ENCODE data around the gene SLC25A2.

GRCh38 chr5:141260458-141261237 lies 43.2 kb downstream of the SLC25A2 start:
- TF ChIP-seq CTCF (IDR thresholded peaks at IDR 0.05) (no peak), RAD21 (conservative IDR thresholded peaks at IDR 0.05 in 1 of 2, IDR thresholded peaks at IDR 0.05 in 1 of 2) (no peak), RARB (CRISPR knock-in tag; IDR thresholded peaks at IDR 0.05) (no peak), POLR2A (IDR thresholded peaks at IDR 0.05; ENCODE audit: low read length) (no peak), SMC3 (IDR thresholded peaks at IDR 0.05) (no peak), HMGXB4 (CRISPR knock-in tag; IDR thresholded peaks at IDR 0.05; ENCODE audit: borderline replicate concordance) (no peak), MYC (IDR thresholded peaks at IDR 0.05; ENCODE audit: borderline replicate concordance, low read length) (no peak)

Measured in A549 (cell line).